ENCODE results near the gene COX5A. TPM values are rescaled to one million over a fixed set of nuclear protein-coding genes. Genes with fewer than 3 reads are reported as not detected.

COX5A gene
- total and polyA plus RNA-seq, 2 of the 4 experiments (the other 2 are of a cell fraction) = 39.8 to 141 TPM

- H2AK5ac ChIP-seq (ENCODE audit: low read depth, low read length) = no peak overlapping the region
- no peak overlapping the region for H2AFZ ChIP-seq (replicated peaks; ENCODE audit: low read length, poor library complexity)
- H3K4me3 ChIP-seq (ENCODE audit: insufficient read depth, low read depth, low read length) = no peak overlapping the region
- no peak overlapping the region for H3K4me2 ChIP-seq (ENCODE audit: low read depth, low read length)
- no peak overlapping the region for H3K56ac ChIP-seq (ENCODE audit: extremely low read depth, insufficient read depth, low read length)
- dilution Hi-C loops (cut with HindIII; ENCODE audit: low sequenced_read_pairs, unreplicated experiment) = no loop called here
- H3K27ac ChIP-seq (ENCODE audit: insufficient read depth, low read length) = no peak overlapping the region
- no peak overlapping the region for H2BK120ac ChIP-seq (ENCODE audit: low read depth, low read length)
- no peak overlapping the region for H3K4ac ChIP-seq (ENCODE audit: low read depth, low read length)
- H2AK9ac ChIP-seq (replicated peaks; ENCODE audit: low read depth, low read length, poor library complexity) = no peak overlapping the region
- H3K9ac ChIP-seq (ENCODE audit: low read depth, low read length) = no peak overlapping the region
- no peaks in the 10 kb centered on the region for H3K27me3 ChIP-seq (ENCODE audit: control insufficient read depth, insufficient read depth, low read length)
- DNase-seq = no peak
- peaks cover 5% of the 10 kb centered on the region; the same call in 1 of the 2 replicates for H3K9me1 ChIP-seq (ENCODE audit: insufficient read depth, low read length)
- no peaks in the 10 kb centered on the region for H3K4me1 ChIP-seq (ENCODE audit: control insufficient read depth, insufficient read depth, low read length)
- ChIA-PET POLR2A (ENCODE audit: unreplicated experiment) (no interaction called here), CTCF (no interaction called here)
- no peak overlapping the region for H3K14ac ChIP-seq (replicated peaks; ENCODE audit: low read depth, low read length)
- H3K23ac ChIP-seq (ENCODE audit: low read depth, low read length) = no peak overlapping the region; the same call in 1 of the 2 replicates
- no TSS peak for BruUV-seq (replicated peaks)
- no CpG with 5 or more reads among the region's 5 CpGs for WGBS, 2 experiments (ENCODE audit: extremely low coverage in 2 of 2, insufficient read length in 1 of 2)
- no peak overlapping the region for H3K18ac ChIP-seq (ENCODE audit: low read depth, low read length)
- no peak overlapping the region for H2BK20ac ChIP-seq (ENCODE audit: low read depth, low read length)
- no peak overlapping the region for H4K91ac ChIP-seq (ENCODE audit: insufficient read depth, low read depth, low read length)
- H4K8ac ChIP-seq (ENCODE audit: low read depth in 2 of 2, low read length in 2 of 2) = no peak overlapping the region
- H3K79me1 ChIP-seq (ENCODE audit: low read depth in 1 of 2, low read length in 2 of 2) = peaks cover 13 to 29% of the 10 kb centered on the region in 2 experiments
- no peak overlapping the region for H4K5ac ChIP-seq (ENCODE audit: low read depth, low read length)
- no peak overlapping the region for H2BK15ac ChIP-seq (ENCODE audit: low read depth, low read length)
- intact Hi-C loops (cut with micrococcal nuclease) = no loop called here
- no peak overlapping the region for H2BK5ac ChIP-seq (ENCODE audit: low read depth, low read length, poor library complexity, severe bottlenecking)
- TF ChIP-seq RFX5 (IDR thresholded peaks at IDR 0.05; ENCODE audit: low read depth, low read length) = no peak
- TF ChIP-seq SMC3 (IDR thresholded peaks at IDR 0.05; ENCODE audit: low read depth, low read length) = no peak
- no peak for TF ChIP-seq NFE2L2 (IDR thresholded peaks at IDR 0.05; ENCODE audit: low read depth, low read length)
- TF ChIP-seq CTCF (conservative IDR thresholded peaks at IDR 0.05; ENCODE audit: low read depth, low read length) = no peak
- no peak for TF ChIP-seq USF2 (IDR thresholded peaks at IDR 0.05; ENCODE audit: low read depth, low read length)
- no peak for TF ChIP-seq FOS (IDR thresholded peaks at IDR 0.05; ENCODE audit: low read depth, low read length)
- no peak for TF ChIP-seq POLR2A (IDR thresholded peaks at IDR 0.05; ENCODE audit: low read depth, low read length)
- TF ChIP-seq CHD1 (IDR thresholded peaks at IDR 0.05; ENCODE audit: low read depth, low read length) = no peak
- no peak for TF ChIP-seq MAFK (IDR thresholded peaks at IDR 0.05; ENCODE audit: low read depth, low read length)
- no peak for TF ChIP-seq MXI1 (IDR thresholded peaks at IDR 0.05; ENCODE audit: borderline replicate concordance, low read depth, low read length)
- no peak for TF ChIP-seq CEBPB (IDR thresholded peaks at IDR 0.05; ENCODE audit: low read depth, low read length)
- no peak for TF ChIP-seq MAZ (IDR thresholded peaks at IDR 0.05; ENCODE audit: borderline replicate concordance, low read depth, low read length)
- no peak for ATAC-seq (ENCODE audit: low read depth)
- peaks cover 26% of the 10 kb centered on the region for H3K36me3 ChIP-seq (ENCODE audit: control insufficient read depth, insufficient read depth, low read length)
- no peaks in the 10 kb centered on the region for H3K9me3 ChIP-seq (ENCODE audit: control insufficient read depth, insufficient read depth, low read length)
- in situ Hi-C loops (cut with MboI; ENCODE audit: low sequenced_read_pairs) = no loop called here
- H4K20me1 ChIP-seq (ENCODE audit: insufficient read depth, low read length) = peaks cover 11% of the 10 kb centered on the region; the same call in 1 of the 2 replicates
Measured at GRCh38 chr15:74928771-74929198, 9.1 kb downstream of the COX5A start.
